HT1080 (cell line): Measurements from ENCODE around the gene C16orf92. TPM values are rescaled to one million over a fixed set of nuclear protein-coding genes. Genes with fewer than 3 reads are reported as not detected.

Experiments
- total RNA-seq: library from RNA; depleted of rRNA; stranded (reverse); fragments of >200 nt; shearing (Covaris generic); gene quantifications from 2 replicates; pipeline ENCODE4 v1.2.3, GENCODE V29; 2014; rRNA removed

C16orf92 gene
- total RNA-seq, 1 experiment from 2014 or later = not detected

Other genes starting within 250 kb of the C16orf92 start
- not detected in 2 replicates for gene ZG16, start 244.9 kb upstream of the C16orf92 start, total RNA-seq
- gene KIF22, start 232.4 kb upstream of the C16orf92 start, total RNA-seq = 120 and 122 TPM in 2 replicates
- gene MAZ, start 216.7 kb upstream of the C16orf92 start, total RNA-seq = 289 and 412 TPM in 2 replicates
- gene PRRT2, start 211.0 kb upstream of the C16orf92 start, total RNA-seq = 0.60 and 4.5 TPM in 2 replicates
- gene PAGR1, start 207.0 kb upstream of the C16orf92 start, total RNA-seq = 51.3 and 56.5 TPM in 2 replicates
- 96.4 and 101 TPM in 2 replicates for gene MVP, start 202.7 kb upstream of the C16orf92 start, total RNA-seq
- gene CDIPT, start 160.0 kb upstream of the C16orf92 start, total RNA-seq = 77.2 and 80.9 TPM in 2 replicates
- 1.5 and 2.6 TPM in 2 replicates for gene SEZ6L2, start 123.6 kb upstream of the C16orf92 start, total RNA-seq
- 3.8 and 9.3 TPM in 2 replicates for gene ASPHD1, start 122.7 kb upstream of the C16orf92 start, total RNA-seq
- gene KCTD13, start 97.0 kb upstream of the C16orf92 start, total RNA-seq = 4.1 and 4.3 TPM in 2 replicates
- 38.0 and 39.0 TPM in 2 replicates for gene TMEM219, start 61.1 kb upstream of the C16orf92 start, total RNA-seq
- gene TAOK2, start 49.3 kb upstream of the C16orf92 start, total RNA-seq = 38.4 and 40.0 TPM in 2 replicates
- 24.3 and 33.8 TPM in 2 replicates for gene HIRIP3, start 27.6 kb upstream of the C16orf92 start, total RNA-seq
- gene INO80E, start 27.0 kb upstream of the C16orf92 start, total RNA-seq = 80.1 and 94.7 TPM in 2 replicates
- 0.10 and 0.63 TPM in 2 replicates for gene DOC2A, start 12.2 kb upstream of the C16orf92 start, total RNA-seq
- 0.11 and 0.13 TPM in 2 replicates for gene TLCD3B, start 8.1 kb downstream of the C16orf92 start, total RNA-seq
- 1,753 and 2,052 TPM in 2 replicates for gene ALDOA, start 42.6 kb downstream of the C16orf92 start, total RNA-seq
- gene PPP4C, start 52.8 kb downstream of the C16orf92 start, total RNA-seq = 217 and 241 TPM in 2 replicates
- gene TBX6, start 68.7 kb downstream of the C16orf92 start, total RNA-seq = 0.59 and 0.90 TPM in 2 replicates
- gene YPEL3, start 73.0 kb downstream of the C16orf92 start, total RNA-seq = 0.48 and 2.7 TPM in 2 replicates
- 0.06 and 2.1 TPM in 2 replicates for gene GDPD3, start 90.3 kb downstream of the C16orf92 start, total RNA-seq
- gene MAPK3, start 100.0 kb downstream of the C16orf92 start, total RNA-seq = 18.4 and 22.9 TPM in 2 replicates
- 7.1 and 9.1 TPM in 2 replicates for gene CORO1A, start 160.4 kb downstream of the C16orf92 start, total RNA-seq
- 67.0 and 120 TPM in 2 replicates for gene BOLA2B, start 170.5 kb downstream of the C16orf92 start, total RNA-seq
- 93.6 and 98.4 TPM in 2 replicates for gene SLX1A, start 170.7 kb downstream of the C16orf92 start, total RNA-seq
- gene SULT1A3, start 176.1 kb downstream of the C16orf92 start, total RNA-seq = 3.8 and 15.1 TPM in 2 replicates
- 0.79 and 1.4 TPM in 2 replicates for gene NPIPB13, start 225.3 kb downstream of the C16orf92 start, total RNA-seq